Upper lobe of right lung (tissue), 1 donor: ENCODE results near the gene YIPF5. TPM values are rescaled to one million over a fixed set of nuclear protein-coding genes. Genes with fewer than 3 reads are reported as not detected.

Experiments
- ATAC-seq: fragments of 200-7000 bp; cut with Tn5 transposase; one replicate; pipeline ENCODE4 v1.9.1; 2020; ENCODE audit warnings: mild to moderate bottlenecking, moderate library complexity
- DNase-seq: peaks from one replicate; pipeline ENCODE4 v3.0.0-alpha.2; 2020
- H3K27ac ChIP-seq: fragments of 200-600 bp; one replicate; pipeline ENCODE4 v1.8.0; 2022
- H3K27me3 ChIP-seq: fragments of 200-600 bp; one replicate; pipeline ENCODE4 v1.8.0; 2022; ENCODE audit warnings: mild to moderate bottlenecking
- H3K36me3 ChIP-seq: fragments of 200-600 bp; one replicate; pipeline ENCODE4 v1.8.0; 2022
- H3K4me1 ChIP-seq: fragments of 200-600 bp; one replicate; pipeline ENCODE4 v1.8.0; 2022
- H3K4me3 ChIP-seq: fragments of 200-600 bp; one replicate; pipeline ENCODE4 v1.8.0; 2022; ENCODE audit warnings: mild to moderate bottlenecking
- H3K9me3 ChIP-seq: fragments of 200-600 bp; one replicate; pipeline ENCODE4 v1.8.0; 2022
- CTCF ChIP-seq: fragments of 200-600 bp; IDR thresholded peaks from one replicate; pipeline ENCODE4 v1.8.0; 2022; ENCODE audit warnings: antibody characterized with exemption
- intact Hi-C: fragments of 100-400 bp; cut with DNase I; formaldehyde crosslinking; loops from one replicate; pipeline ENCODE4 v1.11.0; 2022
- long read RNA-seq: library from polyadenylated mRNA; unstranded; transcript quantifications from one replicate; pipeline ENCODE4 v2.0.0, GENCODE V29; 2021
- total RNA-seq: library from RNA; stranded (reverse); fragmentation: NEBNext Ultra II Directional; extraction: Animal tissue kit (Norgen Biotek cat#: 25700); gene quantifications from one replicate; pipeline ENCODE4 v1.2.1, GENCODE V29; 2021
- donor health status: DM: no; HTN: yes; CAD: no; lungs with severe emphysema.

The YIPF5 gene
- total RNA-seq, result 47.6 TPM
- long read RNA-seq, transcript YIPF5-201 (6 exons, 3,147 nt), result major isoform, 60 of 68 reads
- long read RNA-seq, partial matches to known transcripts, result 1 of 68 reads
- long read RNA-seq, other reads (novel, unspliced or antisense), result 6 of 68 reads

GRCh38 chr5:144170276-144171024 is at the start of gene YIPF5, which contains the start of gene KCTD16:
YIPF5 (minus strand) TSS chr5:144170659; CDS start chr5:144169955, 704 bp downstream.
KCTD16 (plus strand) TSS chr5:144170873.
- no peak for TF ChIP-seq CTCF
- Histone ChIP-seq H3K27me3 (no peaks in the 10 kb centered on the region), H3K4me3 (peak within 1 kb of the TSS; percentile 86), H3K27ac (peak within 1 kb of the TSS; percentile 92), H3K36me3 (peaks cover 8% of the 10 kb centered on the region), H3K9me3 (no peaks in the 10 kb centered on the region), H3K4me1 (peaks cover 16% of the 10 kb centered on the region)
- intact Hi-C loops, result no loop called here
- peak; percentile 97 for DNase-seq
- ATAC-seq, result peak; percentile 100

- no peak for TF ChIP-seq CTCF
- H3K27me3 ChIP-seq, result no peaks in the 10 kb centered on the region
- no peaks in the 10 kb centered on the region for H3K4me1 ChIP-seq
- H3K4me3 ChIP-seq, result no peak overlapping the region
- no peak overlapping the region for H3K27ac ChIP-seq
- no peaks in the 10 kb centered on the region for H3K36me3 ChIP-seq
- no peak for DNase-seq
- intact Hi-C loops, result no loop called here
- peak; percentile 73 for ATAC-seq
- no peaks in the 10 kb centered on the region for H3K9me3 ChIP-seq
Observed at GRCh38 chr5:144219869-144220268, 49.4 kb upstream of the YIPF5 start.

- no peak overlapping the region for H3K4me3 ChIP-seq
- ATAC-seq (no peak), DNase-seq (no peak)
- no peak overlapping the region for H3K27ac ChIP-seq
- TF ChIP-seq CTCF, result no peak
- no peaks in the 10 kb centered on the region for H3K36me3 ChIP-seq
- no peaks in the 10 kb centered on the region for H3K4me1 ChIP-seq
- intact Hi-C loops, result no loop called here
- H3K27me3 ChIP-seq, result peaks cover 10% of the 10 kb centered on the region
- H3K9me3 ChIP-seq, result no peaks in the 10 kb centered on the region
Observed at GRCh38 chr5:144210655-144211054, 40.2 kb upstream of the YIPF5 start.

- H3K4me3 ChIP-seq, result peak overlapping the region; percentile 49
Observed at GRCh38 chr5:144209361-144209760, 38.9 kb upstream of the YIPF5 start.

GRCh38 chr5:144207875-144208444 is 37.5 kb upstream of the YIPF5 start:
- no peak overlapping the region for H3K27ac ChIP-seq
- peaks cover 22% of the 10 kb centered on the region for H3K27me3 ChIP-seq
- no peaks in the 10 kb centered on the region for H3K36me3 ChIP-seq
- peak overlapping the region; percentile 49 for H3K4me3 ChIP-seq
- no peak for ATAC-seq
- H3K9me3 ChIP-seq, result no peaks in the 10 kb centered on the region
- H3K4me1 ChIP-seq, result no peaks in the 10 kb centered on the region
- intact Hi-C loops, result no loop called here
- no peak for DNase-seq
- TF ChIP-seq CTCF, result no peak

More at GRCh38 chr5:144209361-144209760, 38.9 kb upstream of the YIPF5 start:
- intact Hi-C loops, result no loop called here
- Histone ChIP-seq H3K36me3 (no peaks in the 10 kb centered on the region), H3K9me3 (no peaks in the 10 kb centered on the region), H3K27ac (no peak overlapping the region), H3K4me1 (no peaks in the 10 kb centered on the region), H3K27me3 (peaks cover 20% of the 10 kb centered on the region)
- DNase-seq, result no peak
- ATAC-seq, result no peak
- no peak for TF ChIP-seq CTCF
